OCI-LY1 (cell line): ENCODE results near the gene MACROD2.

Source experiments
- H2AFZ ChIP-seq: fragments of 200-600 bp; sonication (generic), shearing (Covaris generic); 2 replicates; pipeline ENCODE4 v1.6.0; 2014; ENCODE audit warnings: antibody characterized with exemption, mild to moderate bottlenecking, low read length
- H3F3A ChIP-seq: fragments of 200-600 bp; sonication (generic), shearing (Covaris generic); 2 replicates; pipeline ENCODE4 v1.6.0; 2014; ENCODE audit warnings: mild to moderate bottlenecking, antibody characterized with exemption, low read length, moderate library complexity; ENCODE audit not compliant: insufficient read depth
- H3K27ac ChIP-seq: fragments of 200-600 bp; sonication (generic); 2 replicates; pipeline ENCODE4 v1.5.1; 2014; ENCODE audit warnings: low read length, mixed run types, mild to moderate bottlenecking, low read depth; ENCODE audit not compliant: poor library complexity, severe bottlenecking
- H3K27me3 ChIP-seq: fragments of 200-600 bp; sonication (generic); 2 replicates; pipeline ENCODE4 v1.6.0; 2014; ENCODE audit warnings: antibody characterized with exemption, mild to moderate bottlenecking, low read length, moderate library complexity; ENCODE audit not compliant: insufficient read depth
- H3K36me3 ChIP-seq: fragments of 200-600 bp; sonication (generic); 2 replicates; pipeline ENCODE4 v1.6.1; 2014; ENCODE audit warnings: mild to moderate bottlenecking, antibody characterized with exemption, low read length, moderate library complexity, mixed read lengths; ENCODE audit not compliant: insufficient read depth
- H3K4me1 ChIP-seq: fragments of 200-600 bp; sonication (generic); 2 replicates; pipeline ENCODE4 v1.5.1; 2014; ENCODE audit warnings: mild to moderate bottlenecking, low read length, moderate library complexity; ENCODE audit not compliant: insufficient read depth, severe bottlenecking
- H3K4me2 ChIP-seq: fragments of 200-600 bp; sonication (generic), shearing (Covaris generic); 2 replicates; pipeline ENCODE4 v1.6.1; 2014; ENCODE audit warnings: low read length
- H3K4me3 ChIP-seq: fragments of 200-600 bp; sonication (generic); 2 replicates; pipeline ENCODE4 v1.5.1; 2014; ENCODE audit warnings: low read length, low read depth, mild to moderate bottlenecking, mixed read lengths; ENCODE audit not compliant: poor library complexity, severe bottlenecking
- H3K79me2 ChIP-seq: fragments of 200-600 bp; shearing (Covaris generic); 2 replicates; pipeline ENCODE4 v1.6.1; 2016; ENCODE audit warnings: mixed run types, low read length, mixed read lengths; ENCODE audit not compliant: insufficient read depth
- H3K9ac ChIP-seq: fragments of 200-600 bp; sonication (generic), shearing (Covaris generic); 2 replicates; pipeline ENCODE4 v1.6.1; 2014; ENCODE audit warnings: mild to moderate bottlenecking, low read length, mixed read lengths
- H3K9me2 ChIP-seq: fragments of 200-600 bp; sonication (generic), shearing (Covaris generic); 2 replicates; pipeline ENCODE4 v1.6.1; 2014; ENCODE audit warnings: low read depth, mild to moderate bottlenecking, low read length, mixed read lengths
- H3K9me3 ChIP-seq: fragments of 200-600 bp; shearing (Covaris generic); 2 replicates; pipeline ENCODE4 v1.6.1; 2014; ENCODE audit warnings: low read length, mixed read lengths
- H4K20me1 ChIP-seq: fragments of 200-600 bp; sonication (generic), shearing (Covaris generic); 2 replicates; pipeline ENCODE4 v1.6.0; 2016; ENCODE audit warnings: mild to moderate bottlenecking, low read length; ENCODE audit not compliant: insufficient read depth
- EZH2 ChIP-seq: fragments of 200-600 bp; sonication (generic), shearing (Covaris generic); IDR thresholded peaks from 2 replicates; pipeline ENCODE4 v1.8.0; 2017; ENCODE audit warnings: borderline replicate concordance, mixed run types, mild to moderate bottlenecking, antibody characterized with exemption, low read length, moderate library complexity, mixed read lengths
- TF ChIP-seq, protein P1 (sequence below): fragments of 200-600 bp; sonication (generic), shearing (Covaris generic); IDR thresholded peaks from 2 replicates; pipeline ENCODE4 v1.5.1; 2017; ENCODE audit warnings: mild to moderate bottlenecking, antibody characterized with exemption, low read length, moderate library complexity, mixed read lengths

MACROD2 gene

DNA sequence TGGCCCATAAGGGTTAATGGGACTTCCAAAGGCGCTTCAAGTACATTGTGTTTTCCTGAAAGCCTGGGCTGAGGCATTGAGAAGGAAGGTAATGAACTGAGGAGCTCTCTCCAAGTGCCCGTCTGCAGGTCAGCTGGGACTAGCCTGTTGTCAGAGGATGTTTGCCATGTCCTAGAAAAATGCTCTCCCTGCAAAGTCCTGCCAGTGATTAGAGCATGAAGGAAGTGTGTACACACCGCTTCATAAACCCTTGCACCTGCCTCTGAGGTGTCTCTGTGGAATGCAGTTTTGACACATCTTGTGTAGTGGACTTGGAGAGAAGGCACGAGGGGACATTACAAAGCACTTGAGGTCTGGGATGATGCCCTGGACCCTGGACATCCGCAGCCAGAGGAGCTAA is 2071.3 kb downstream of the MACROD2 start:
- Histone ChIP-seq H3K9ac (no peak overlapping the region), H3K36me3 (no peaks in the 10 kb centered on the region), H3K4me3 (no peak overlapping the region), H3K27me3 (no peaks in the 10 kb centered on the region), H4K20me1 (no peaks in the 10 kb centered on the region), H3K4me1 (no peaks in the 10 kb centered on the region), H3K79me2 (no peaks in the 10 kb centered on the region), H3K4me2 (no peak overlapping the region), H3K27ac (no peak overlapping the region), H2AFZ (no peak overlapping the region), H3K9me3 (no peaks in the 10 kb centered on the region), H3F3A (no peaks in the 10 kb centered on the region), H3K9me2 (no peaks in the 10 kb centered on the region)
- TF ChIP-seq EZH2 = no peak
- TF ChIP-seq, protein P1, sequence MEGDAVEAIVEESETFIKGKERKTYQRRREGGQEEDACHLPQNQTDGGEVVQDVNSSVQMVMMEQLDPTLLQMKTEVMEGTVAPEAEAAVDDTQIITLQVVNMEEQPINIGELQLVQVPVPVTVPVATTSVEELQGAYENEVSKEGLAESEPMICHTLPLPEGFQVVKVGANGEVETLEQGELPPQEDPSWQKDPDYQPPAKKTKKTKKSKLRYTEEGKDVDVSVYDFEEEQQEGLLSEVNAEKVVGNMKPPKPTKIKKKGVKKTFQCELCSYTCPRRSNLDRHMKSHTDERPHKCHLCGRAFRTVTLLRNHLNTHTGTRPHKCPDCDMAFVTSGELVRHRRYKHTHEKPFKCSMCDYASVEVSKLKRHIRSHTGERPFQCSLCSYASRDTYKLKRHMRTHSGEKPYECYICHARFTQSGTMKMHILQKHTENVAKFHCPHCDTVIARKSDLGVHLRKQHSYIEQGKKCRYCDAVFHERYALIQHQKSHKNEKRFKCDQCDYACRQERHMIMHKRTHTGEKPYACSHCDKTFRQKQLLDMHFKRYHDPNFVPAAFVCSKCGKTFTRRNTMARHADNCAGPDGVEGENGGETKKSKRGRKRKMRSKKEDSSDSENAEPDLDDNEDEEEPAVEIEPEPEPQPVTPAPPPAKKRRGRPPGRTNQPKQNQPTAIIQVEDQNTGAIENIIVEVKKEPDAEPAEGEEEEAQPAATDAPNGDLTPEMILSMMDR = no peak

DNA sequence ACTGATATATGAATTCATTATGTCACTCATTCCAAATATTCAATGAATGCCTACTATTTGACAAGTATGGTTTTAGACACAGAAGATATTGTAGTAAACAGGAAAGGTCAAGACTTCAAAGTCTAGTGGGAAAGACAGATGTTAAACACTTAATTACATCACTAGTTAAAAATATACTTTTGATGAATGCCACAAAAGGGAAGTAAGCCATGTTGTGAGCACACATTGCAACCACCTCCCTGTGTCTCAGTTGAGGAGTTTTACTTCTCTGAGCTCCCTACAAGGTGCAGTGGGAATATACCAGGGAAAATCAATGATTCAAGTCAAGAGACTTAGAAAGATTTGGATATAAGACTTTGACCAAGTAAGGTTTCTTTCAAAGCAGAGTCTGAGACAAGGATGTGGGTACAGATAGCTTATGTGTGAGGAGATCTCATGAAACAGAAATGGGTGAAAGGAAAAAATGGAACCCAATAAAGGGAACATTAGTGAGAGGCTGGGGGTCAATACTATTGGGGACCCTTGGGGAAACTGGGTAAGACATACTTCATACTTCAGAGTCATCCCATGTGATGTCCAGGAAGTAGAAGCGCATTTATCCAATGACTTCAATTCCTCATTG is 2074.2 kb downstream of the MACROD2 start:
- H3K4me1 ChIP-seq = no peaks in the 10 kb centered on the region

DNA sequence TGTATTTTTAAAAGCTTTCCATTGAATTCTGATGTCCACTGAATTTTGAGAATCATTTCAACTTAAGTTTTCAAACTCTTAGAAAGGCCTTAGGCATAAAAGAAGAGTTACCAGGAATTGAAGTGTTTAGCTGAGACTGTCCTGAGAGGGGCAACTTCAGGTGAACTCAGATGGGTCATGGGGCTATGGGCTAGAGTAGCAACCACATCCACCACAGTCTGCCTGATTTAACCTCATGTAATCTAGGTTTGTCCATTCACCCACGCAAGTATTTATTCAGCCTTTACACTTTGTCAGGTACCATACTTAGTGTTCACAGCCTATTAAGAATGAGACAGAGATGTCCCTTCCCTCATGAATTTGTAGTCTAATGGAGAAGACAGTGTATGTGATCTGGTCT is 2076.9 kb downstream of the MACROD2 start:
- no peak overlapping the region for H3K4me3 ChIP-seq
- TF ChIP-seq, protein P1 = no peak
- no peak for TF ChIP-seq EZH2
- no peaks in the 10 kb centered on the region for H3K79me2 ChIP-seq
- H3K9me2 ChIP-seq = no peaks in the 10 kb centered on the region
- H3K36me3 ChIP-seq = no peaks in the 10 kb centered on the region
- H3K27me3 ChIP-seq = no peaks in the 10 kb centered on the region
- no peaks in the 10 kb centered on the region for H3K9me3 ChIP-seq
- H3K27ac ChIP-seq = no peak overlapping the region
- no peaks in the 10 kb centered on the region for H3F3A ChIP-seq
- no peak overlapping the region for H3K9ac ChIP-seq
- H3K4me1 ChIP-seq = no peaks in the 10 kb centered on the region
- no peak overlapping the region for H3K4me2 ChIP-seq
- H4K20me1 ChIP-seq = no peaks in the 10 kb centered on the region
- H2AFZ ChIP-seq = no peak overlapping the region

More for the DNA sequence above, 2074.2 kb downstream of the MACROD2 start:
- no peaks in the 10 kb centered on the region for H4K20me1 ChIP-seq
- H3F3A ChIP-seq = no peaks in the 10 kb centered on the region
- TF ChIP-seq EZH2 = no peak
- TF ChIP-seq, protein P1 = no peak
- no peak overlapping the region for H3K4me2 ChIP-seq
- no peaks in the 10 kb centered on the region for H3K36me3 ChIP-seq
- no peak overlapping the region for H2AFZ ChIP-seq
- H3K27me3 ChIP-seq = no peaks in the 10 kb centered on the region
- H3K9ac ChIP-seq = no peak overlapping the region
- H3K79me2 ChIP-seq = no peaks in the 10 kb centered on the region
- H3K27ac ChIP-seq = no peak overlapping the region
- H3K9me3 ChIP-seq = no peaks in the 10 kb centered on the region
- H3K9me2 ChIP-seq = no peaks in the 10 kb centered on the region
- H3K4me3 ChIP-seq = no peak overlapping the region
